ENCODE results near the gene SDCCAG8.

DNA sequence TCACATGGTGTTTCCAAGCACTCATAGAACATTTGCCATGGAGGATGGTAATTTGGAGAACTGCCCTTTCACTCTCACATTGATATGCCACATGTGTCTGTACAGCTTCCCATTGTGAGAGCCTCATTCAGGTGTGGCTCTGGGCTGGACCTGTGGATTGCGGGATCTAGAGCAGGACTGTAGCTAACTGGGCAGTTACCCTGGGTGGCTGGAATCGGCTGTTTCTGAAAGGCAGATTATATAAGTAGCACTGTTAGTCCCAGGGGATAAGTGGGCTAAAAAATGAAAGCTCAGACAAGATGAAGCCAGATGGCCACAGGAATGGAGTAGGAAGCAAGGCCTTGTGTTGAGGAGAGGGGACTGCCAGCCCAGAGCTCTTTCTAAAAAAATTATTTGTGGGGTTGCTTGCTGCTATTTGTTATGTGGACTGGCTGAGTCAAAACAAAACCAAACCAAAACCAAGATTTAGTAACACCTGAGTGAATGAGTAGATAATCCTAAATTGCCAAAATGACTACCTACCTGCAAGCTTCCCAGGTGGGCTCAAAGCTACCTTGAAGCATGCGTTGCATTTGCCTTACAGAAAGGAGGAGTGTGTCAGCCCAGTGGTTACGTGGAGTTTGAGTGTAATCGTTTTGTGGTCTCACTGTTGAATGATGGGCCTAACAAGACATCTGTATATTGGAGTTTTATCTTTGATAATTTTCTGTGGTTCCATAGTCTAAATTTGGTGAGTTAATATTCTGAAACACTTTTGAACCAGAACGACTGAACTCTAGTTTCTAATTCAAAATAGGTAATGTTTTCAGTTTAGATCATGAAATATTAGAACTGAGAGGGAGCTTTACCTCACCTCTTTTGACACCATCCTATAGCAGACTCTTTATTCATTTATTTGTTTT, 58.0 kb downstream of the SDCCAG8 start:
- no peak for TF ChIP-seq POLR2A (IDR thresholded peaks at IDR 0.05; ENCODE audit: low read length)
- no peak for TF ChIP-seq GATA1 (IDR thresholded peaks at IDR 0.05; ENCODE audit: low read depth, low read length)

All from erythroblast (primary cell).